Neural cell (in vitro differentiated cells): ENCODE measurements around the gene ZFYVE19. TPM values are rescaled to one million over a fixed set of nuclear protein-coding genes. Genes with fewer than 3 reads are reported as not detected.

ENCODE experiments used
- H2AFZ ChIP-seq: fragments of 200-600, 300-800 bp; sonication (generic), shearing (Covaris generic); 2 replicates; pipeline ENCODE4 v1.6.0; 2014; ENCODE audit warnings: low read depth, mild to moderate bottlenecking, antibody characterized with exemption, low read length, moderate library complexity
- H3F3A ChIP-seq: fragments of 200-600 bp; shearing (Covaris generic); 2 replicates; pipeline ENCODE4 v1.6.1; 2016; ENCODE audit warnings: mild to moderate bottlenecking, moderate library complexity, mixed read lengths, antibody characterized with exemption, low read length; ENCODE audit not compliant: insufficient read depth, poor library complexity, severe bottlenecking
- H3K27ac ChIP-seq: fragments of 200-600, 300-800 bp; sonication (generic), shearing (Covaris generic); 2 replicates; pipeline ENCODE4 v1.5.1; 2014; ENCODE audit warnings: mild to moderate bottlenecking, low read length, moderate library complexity
- H3K27me3 ChIP-seq: fragments of 300-800, 200-600 bp; sonication (generic), shearing (Covaris generic); 2 replicates; pipeline ENCODE4 v1.6.0; 2014; ENCODE audit warnings: mild to moderate bottlenecking, low read depth, low read length, moderate library complexity; ENCODE audit not compliant: insufficient read depth
- H3K36me3 ChIP-seq: fragments of 300-800, 200-600 bp; sonication (generic), shearing (Covaris generic); 2 replicates; pipeline ENCODE4 v1.5.1; 2014; ENCODE audit warnings: mild to moderate bottlenecking, antibody characterized with exemption, low read length, moderate library complexity; ENCODE audit not compliant: insufficient read depth
- H3K4me2 ChIP-seq: fragments of 300-800, 200-600 bp; sonication (generic), shearing (Covaris generic); 2 replicates; pipeline ENCODE4 v1.6.0; 2014; ENCODE audit warnings: mild to moderate bottlenecking, low read length
- H3K4me3 ChIP-seq: fragments of 300-800, 200-600 bp; sonication (generic), shearing (Covaris generic); 2 replicates; pipeline ENCODE4 v1.5.1; 2014; ENCODE audit warnings: mild to moderate bottlenecking, low read length, moderate library complexity
- H3K79me2 ChIP-seq: fragments of 200-600 bp; shearing (Covaris generic); replicated peaks from 2 replicates; pipeline ENCODE4 v1.6.0; 2014; ENCODE audit warnings: mild to moderate bottlenecking, low read length, moderate library complexity; ENCODE audit not compliant: insufficient read depth
- H3K9ac ChIP-seq: fragments of 300-800, 200-600 bp; sonication (generic), shearing (Covaris generic); 2 replicates; pipeline ENCODE4 v1.6.1; 2016; ENCODE audit warnings: mild to moderate bottlenecking, low read length, mixed read lengths
- H3K9me2 ChIP-seq: fragments of 200-600 bp; shearing (Covaris generic); 2 replicates; pipeline ENCODE4 v1.6.1; 2016; ENCODE audit warnings: mild to moderate bottlenecking, low read length, mixed read lengths; ENCODE audit not compliant: insufficient read depth
- H3K9me3 ChIP-seq: fragments of 200-600, 300-800 bp; sonication (generic), shearing (Covaris generic); 2 replicates; pipeline ENCODE4 v1.6.1; 2016; ENCODE audit warnings: mild to moderate bottlenecking, mixed run types, low read length, moderate library complexity, mixed read lengths
- H4K20me1 ChIP-seq: fragments of 200-600 bp; shearing (Covaris generic); 2 replicates; pipeline ENCODE4 v1.6.1; 2016; ENCODE audit warnings: mild to moderate bottlenecking, mixed run types; ENCODE audit not compliant: insufficient read depth
- EP300 ChIP-seq: fragments of 450-650 bp; conservative IDR thresholded peaks from 2 replicates; pipeline ENCODE4 v1.6.1; 2014; ENCODE audit warnings: antibody characterized with exemption, mild to moderate bottlenecking, moderate library complexity; ENCODE audit not compliant: poor library complexity, severe bottlenecking
- EZH2 ChIP-seq: fragments of 200-600, 300-800 bp; shearing (Covaris generic), sonication (generic); IDR thresholded peaks from 2 replicates; pipeline ENCODE4 v1.6.1; 2014; ENCODE audit warnings: antibody characterized with exemption, low read length, borderline replicate concordance, mild to moderate bottlenecking; ENCODE audit not compliant: insufficient read depth, poor library complexity, severe bottlenecking
- MXI1 ChIP-seq: fragments of 450-650 bp; conservative IDR thresholded peaks from 2 replicates; pipeline ENCODE4 v1.6.1; 2014; ENCODE audit warnings: antibody characterized with exemption, mild to moderate bottlenecking; ENCODE audit not compliant: poor library complexity, severe bottlenecking
- POLR2AphosphoS5 ChIP-seq: IDR thresholded peaks from 2 replicates; pipeline ENCODE4 v1.6.1; 2012
- RAD21 ChIP-seq: fragments of 450-650 bp; conservative IDR thresholded peaks from 2 replicates; pipeline ENCODE4 v1.6.1; 2014; ENCODE audit warnings: antibody characterized with exemption, mild to moderate bottlenecking, moderate library complexity
- SMC3 ChIP-seq: fragments of 450-650 bp; conservative IDR thresholded peaks from 2 replicates; pipeline ENCODE4 v1.6.1; 2014; ENCODE audit warnings: antibody characterized with exemption, mild to moderate bottlenecking, moderate library complexity; ENCODE audit not compliant: poor library complexity
- TAF1 ChIP-seq: IDR thresholded peaks from 2 replicates; pipeline ENCODE4 v1.6.1; 2012; ENCODE audit warnings: low read depth
- polyA plus RNA-seq: library from polyadenylated mRNA; depleted of rRNA; stranded (reverse); fragments of >200 nt; gene quantifications from 2 replicates; pipeline ENCODE4 v1.2.3, GENCODE V29; 2014
- TF ChIP-seq, protein P1 (sequence below): fragments of 450-650 bp; IDR thresholded peaks from 2 replicates; pipeline ENCODE4 v1.5.1; 2014; ENCODE audit warnings: antibody characterized with exemption, mild to moderate bottlenecking, moderate library complexity; ENCODE audit not compliant: poor library complexity, severe bottlenecking
- TF ChIP-seq, protein P2 (sequence below): IDR thresholded peaks from 2 replicates; pipeline ENCODE4 v1.6.1; 2012; ENCODE audit warnings: borderline replicate concordance

The ZFYVE19 gene
- polyA plus RNA-seq, 1 donor from 2014 or later = 48.2 TPM

DNA sequence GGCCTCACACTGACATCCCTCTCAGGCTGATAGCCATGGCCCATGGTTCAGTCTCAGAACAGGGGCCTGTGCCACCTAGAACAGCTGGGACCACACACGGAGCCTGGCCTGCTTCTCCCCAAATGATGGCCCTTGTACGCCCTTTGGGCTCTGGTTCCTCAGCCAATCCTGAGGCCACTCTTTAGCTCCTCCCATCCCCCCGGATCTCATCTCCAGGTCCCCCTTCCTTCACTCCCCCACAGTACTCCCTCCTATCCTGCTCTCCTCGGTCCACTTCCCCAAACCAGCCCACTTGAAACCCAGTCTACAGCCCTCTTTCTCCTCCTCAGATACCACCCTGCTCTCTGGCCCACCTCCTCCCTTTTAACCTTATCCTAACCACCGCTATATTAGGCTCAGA, 17.8 kb upstream of the ZFYVE19 start:
- Histone ChIP-seq H3F3A (no peaks in the 10 kb centered on the region), H3K79me2 (no peaks in the 10 kb centered on the region), H3K27ac (no peak overlapping the region), H3K4me2 (no peak overlapping the region), H3K4me3 (no peak overlapping the region), H3K9ac (no peak overlapping the region), H2AFZ (no peak overlapping the region), H4K20me1 (no peaks in the 10 kb centered on the region), H3K9me2 (no peaks in the 10 kb centered on the region), H3K9me3 (no peaks in the 10 kb centered on the region), H3K27me3 (no peaks in the 10 kb centered on the region), H3K36me3 (no peaks in the 10 kb centered on the region)
- TF ChIP-seq SMC3 = no peak
- TF ChIP-seq EP300 = no peak
- no peak for TF ChIP-seq RAD21
- TF ChIP-seq TAF1 = no peak
- TF ChIP-seq EZH2 = no peak
- TF ChIP-seq, protein P1, sequence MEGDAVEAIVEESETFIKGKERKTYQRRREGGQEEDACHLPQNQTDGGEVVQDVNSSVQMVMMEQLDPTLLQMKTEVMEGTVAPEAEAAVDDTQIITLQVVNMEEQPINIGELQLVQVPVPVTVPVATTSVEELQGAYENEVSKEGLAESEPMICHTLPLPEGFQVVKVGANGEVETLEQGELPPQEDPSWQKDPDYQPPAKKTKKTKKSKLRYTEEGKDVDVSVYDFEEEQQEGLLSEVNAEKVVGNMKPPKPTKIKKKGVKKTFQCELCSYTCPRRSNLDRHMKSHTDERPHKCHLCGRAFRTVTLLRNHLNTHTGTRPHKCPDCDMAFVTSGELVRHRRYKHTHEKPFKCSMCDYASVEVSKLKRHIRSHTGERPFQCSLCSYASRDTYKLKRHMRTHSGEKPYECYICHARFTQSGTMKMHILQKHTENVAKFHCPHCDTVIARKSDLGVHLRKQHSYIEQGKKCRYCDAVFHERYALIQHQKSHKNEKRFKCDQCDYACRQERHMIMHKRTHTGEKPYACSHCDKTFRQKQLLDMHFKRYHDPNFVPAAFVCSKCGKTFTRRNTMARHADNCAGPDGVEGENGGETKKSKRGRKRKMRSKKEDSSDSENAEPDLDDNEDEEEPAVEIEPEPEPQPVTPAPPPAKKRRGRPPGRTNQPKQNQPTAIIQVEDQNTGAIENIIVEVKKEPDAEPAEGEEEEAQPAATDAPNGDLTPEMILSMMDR = no peak
- TF ChIP-seq MXI1 = no peak
- TF ChIP-seq, protein P2, sequence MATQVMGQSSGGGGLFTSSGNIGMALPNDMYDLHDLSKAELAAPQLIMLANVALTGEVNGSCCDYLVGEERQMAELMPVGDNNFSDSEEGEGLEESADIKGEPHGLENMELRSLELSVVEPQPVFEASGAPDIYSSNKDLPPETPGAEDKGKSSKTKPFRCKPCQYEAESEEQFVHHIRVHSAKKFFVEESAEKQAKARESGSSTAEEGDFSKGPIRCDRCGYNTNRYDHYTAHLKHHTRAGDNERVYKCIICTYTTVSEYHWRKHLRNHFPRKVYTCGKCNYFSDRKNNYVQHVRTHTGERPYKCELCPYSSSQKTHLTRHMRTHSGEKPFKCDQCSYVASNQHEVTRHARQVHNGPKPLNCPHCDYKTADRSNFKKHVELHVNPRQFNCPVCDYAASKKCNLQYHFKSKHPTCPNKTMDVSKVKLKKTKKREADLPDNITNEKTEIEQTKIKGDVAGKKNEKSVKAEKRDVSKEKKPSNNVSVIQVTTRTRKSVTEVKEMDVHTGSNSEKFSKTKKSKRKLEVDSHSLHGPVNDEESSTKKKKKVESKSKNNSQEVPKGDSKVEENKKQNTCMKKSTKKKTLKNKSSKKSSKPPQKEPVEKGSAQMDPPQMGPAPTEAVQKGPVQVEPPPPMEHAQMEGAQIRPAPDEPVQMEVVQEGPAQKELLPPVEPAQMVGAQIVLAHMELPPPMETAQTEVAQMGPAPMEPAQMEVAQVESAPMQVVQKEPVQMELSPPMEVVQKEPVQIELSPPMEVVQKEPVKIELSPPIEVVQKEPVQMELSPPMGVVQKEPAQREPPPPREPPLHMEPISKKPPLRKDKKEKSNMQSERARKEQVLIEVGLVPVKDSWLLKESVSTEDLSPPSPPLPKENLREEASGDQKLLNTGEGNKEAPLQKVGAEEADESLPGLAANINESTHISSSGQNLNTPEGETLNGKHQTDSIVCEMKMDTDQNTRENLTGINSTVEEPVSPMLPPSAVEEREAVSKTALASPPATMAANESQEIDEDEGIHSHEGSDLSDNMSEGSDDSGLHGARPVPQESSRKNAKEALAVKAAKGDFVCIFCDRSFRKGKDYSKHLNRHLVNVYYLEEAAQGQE = no peak
- no peak for TF ChIP-seq POLR2AphosphoS5

DNA sequence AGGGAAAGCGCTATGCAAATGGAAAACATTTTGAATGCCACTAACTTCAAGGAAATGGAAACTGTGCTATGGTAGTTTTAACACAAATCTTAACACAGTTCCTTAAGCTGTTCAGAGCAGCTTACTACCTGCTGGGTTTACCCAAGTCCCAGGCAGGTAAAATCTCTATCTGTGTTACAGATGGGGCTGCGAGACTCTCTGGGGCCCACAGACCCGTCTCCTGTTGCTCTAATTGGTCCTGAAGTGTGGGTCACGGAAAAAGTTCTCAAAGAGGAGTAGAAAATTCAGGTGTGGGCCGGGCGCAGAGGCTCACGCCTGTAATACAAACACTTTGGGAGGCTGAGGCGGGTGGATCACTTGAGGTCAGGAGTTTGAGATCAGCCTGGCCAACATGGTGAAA, 16.9 kb upstream of the ZFYVE19 start:
- H2AFZ ChIP-seq = no peak overlapping the region
- H3K9ac ChIP-seq = no peak overlapping the region
- no peaks in the 10 kb centered on the region for H3K36me3 ChIP-seq
- H3K27me3 ChIP-seq = no peaks in the 10 kb centered on the region
- no peaks in the 10 kb centered on the region for H4K20me1 ChIP-seq
- H3K27ac ChIP-seq = no peak overlapping the region
- H3K4me3 ChIP-seq = no peak overlapping the region
- H3K9me3 ChIP-seq = no peaks in the 10 kb centered on the region
- H3K79me2 ChIP-seq = no peaks in the 10 kb centered on the region
- H3K9me2 ChIP-seq = no peaks in the 10 kb centered on the region
- H3K4me2 ChIP-seq = no peak overlapping the region
- TF ChIP-seq POLR2AphosphoS5 (no peak), MXI1 (no peak), TAF1 (no peak), EZH2 (no peak), SMC3 (no peak), EP300 (no peak), RAD21 (no peak)
- TF ChIP-seq, protein P1 = no peak
- TF ChIP-seq, protein P2 = no peak
- no peaks in the 10 kb centered on the region for H3F3A ChIP-seq
